ENCODE measurements around the gene OBSL1.

OBSL1 gene

DNA sequence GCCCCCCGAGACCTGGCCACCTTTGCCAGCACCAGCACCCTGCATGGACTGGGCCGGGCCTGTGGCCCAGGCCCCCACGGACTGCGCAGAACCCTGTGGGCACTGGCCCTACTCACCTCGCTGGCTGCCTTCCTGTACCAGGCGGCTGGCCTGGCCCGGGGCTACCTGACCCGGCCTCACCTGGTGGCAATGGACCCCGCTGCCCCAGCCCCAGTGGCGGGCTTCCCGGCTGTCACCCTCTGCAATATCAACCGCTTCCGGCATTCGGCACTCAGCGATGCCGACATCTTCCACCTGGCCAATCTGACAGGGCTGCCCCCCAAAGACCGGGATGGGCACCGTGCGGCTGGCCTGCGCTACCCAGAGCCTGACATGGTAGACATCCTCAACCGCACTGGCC lies 56.5 kb downstream of the OBSL1 start:
- Histone ChIP-seq H3K79me2 (ENCODE audit: insufficient read depth, low read length) (no peaks in the 10 kb centered on the region), H3K9me2 (replicated peaks; ENCODE audit: low read depth, low read length) (no peaks in the 10 kb centered on the region), H3K9me3 (ENCODE audit: insufficient read depth, low read depth, low read length) (no peaks in the 10 kb centered on the region), H3K9ac (ENCODE audit: low read depth, low read length, poor library complexity, severe bottlenecking) (no peak overlapping the region), H3K36me3 (ENCODE audit: insufficient read depth, low read length) (no peaks in the 10 kb centered on the region), H3K4me3 (ENCODE audit: low read length, poor library complexity, severe bottlenecking) (no peak overlapping the region), H3K4me1 (ENCODE audit: insufficient read depth, low read length, poor library complexity, severe bottlenecking) (peaks cover 7% of the 10 kb centered on the region), H2AFZ (ENCODE audit: low read length) (no peak overlapping the region), H3F3A (ENCODE audit: low read depth) (no peaks in the 10 kb centered on the region), H3K27me3 (ENCODE audit: insufficient read depth, low read length, poor library complexity, severe bottlenecking) (peaks cover 5% of the 10 kb centered on the region), H3K4me2 (ENCODE audit: low read depth, low read length, poor library complexity, severe bottlenecking) (no peak overlapping the region), H4K20me1 (ENCODE audit: insufficient read depth, low read length, poor library complexity, severe bottlenecking) (no peaks in the 10 kb centered on the region)
- TF ChIP-seq, protein P1, sequence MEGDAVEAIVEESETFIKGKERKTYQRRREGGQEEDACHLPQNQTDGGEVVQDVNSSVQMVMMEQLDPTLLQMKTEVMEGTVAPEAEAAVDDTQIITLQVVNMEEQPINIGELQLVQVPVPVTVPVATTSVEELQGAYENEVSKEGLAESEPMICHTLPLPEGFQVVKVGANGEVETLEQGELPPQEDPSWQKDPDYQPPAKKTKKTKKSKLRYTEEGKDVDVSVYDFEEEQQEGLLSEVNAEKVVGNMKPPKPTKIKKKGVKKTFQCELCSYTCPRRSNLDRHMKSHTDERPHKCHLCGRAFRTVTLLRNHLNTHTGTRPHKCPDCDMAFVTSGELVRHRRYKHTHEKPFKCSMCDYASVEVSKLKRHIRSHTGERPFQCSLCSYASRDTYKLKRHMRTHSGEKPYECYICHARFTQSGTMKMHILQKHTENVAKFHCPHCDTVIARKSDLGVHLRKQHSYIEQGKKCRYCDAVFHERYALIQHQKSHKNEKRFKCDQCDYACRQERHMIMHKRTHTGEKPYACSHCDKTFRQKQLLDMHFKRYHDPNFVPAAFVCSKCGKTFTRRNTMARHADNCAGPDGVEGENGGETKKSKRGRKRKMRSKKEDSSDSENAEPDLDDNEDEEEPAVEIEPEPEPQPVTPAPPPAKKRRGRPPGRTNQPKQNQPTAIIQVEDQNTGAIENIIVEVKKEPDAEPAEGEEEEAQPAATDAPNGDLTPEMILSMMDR (conservative IDR thresholded peaks at IDR 0.05; ENCODE audit: low read length): no peak
- TF ChIP-seq EZH2phosphoT487 (IDR thresholded peaks at IDR 0.05; ENCODE audit: borderline replicate concordance): no peak

DNA sequence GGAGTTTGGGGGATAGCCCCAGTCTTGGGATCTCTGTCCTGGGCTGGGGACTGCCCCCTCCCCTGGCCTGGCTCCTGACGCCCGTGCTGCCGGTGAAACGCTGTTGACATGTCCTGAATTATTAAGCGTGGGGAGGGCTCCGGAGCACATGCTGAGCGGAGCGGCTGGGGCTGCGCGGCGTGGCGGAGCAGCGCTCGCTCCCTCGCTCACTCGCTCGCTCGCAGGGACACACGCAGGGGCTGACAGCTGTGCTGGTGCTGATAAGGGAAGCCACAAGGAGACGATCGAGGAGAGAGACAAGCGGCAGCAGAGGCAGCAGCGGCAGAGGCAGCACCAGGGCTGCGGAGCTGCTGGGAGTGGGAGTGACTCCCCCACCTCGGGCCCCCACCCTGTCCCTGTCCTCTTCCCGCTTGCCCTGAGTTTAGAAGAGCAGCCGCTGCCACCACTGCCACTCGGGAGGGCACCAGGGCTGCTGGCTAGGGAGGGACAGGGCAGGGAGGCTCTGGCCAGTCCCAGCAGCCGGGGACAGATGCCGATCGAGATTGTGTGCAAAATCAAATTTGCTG lies 57.1 kb downstream of the OBSL1 start, which contains the start of gene ASIC4:
Gene ASIC4, plus strand, starts transcription at position 287 of the 566 bp plus-strand sequence. Its CDS starts 243 bp downstream, at position 530.
- no peaks in the 10 kb centered on the region for H3K36me3 ChIP-seq (ENCODE audit: insufficient read depth, low read length)
- no peaks in the 10 kb centered on the region for H3K9me3 ChIP-seq (ENCODE audit: insufficient read depth, low read depth, low read length)
- TF ChIP-seq, protein P1 (conservative IDR thresholded peaks at IDR 0.05; ENCODE audit: low read length): no peak
- H3K27me3 ChIP-seq (ENCODE audit: insufficient read depth, low read length, poor library complexity, severe bottlenecking): peaks cover 5% of the 10 kb centered on the region
- H3K79me2 ChIP-seq (ENCODE audit: insufficient read depth, low read length): no peaks in the 10 kb centered on the region
- no peaks in the 10 kb centered on the region for H3F3A ChIP-seq (ENCODE audit: low read depth)
- peak within 1 kb of the TSS; percentile 20 for H3K9ac ChIP-seq (ENCODE audit: low read depth, low read length, poor library complexity, severe bottlenecking)
- H3K9me2 ChIP-seq (replicated peaks; ENCODE audit: low read depth, low read length): no peaks in the 10 kb centered on the region
- H3K4me1 ChIP-seq (ENCODE audit: insufficient read depth, low read length, poor library complexity, severe bottlenecking): peaks cover 7% of the 10 kb centered on the region
- peak within 1 kb of the TSS; percentile 30 for H3K4me3 ChIP-seq (ENCODE audit: low read length, poor library complexity, severe bottlenecking)
- H3K4me2 ChIP-seq (ENCODE audit: low read depth, low read length, poor library complexity, severe bottlenecking): peak within 1 kb of the TSS; percentile 61
- no peaks in the 10 kb centered on the region for H4K20me1 ChIP-seq (ENCODE audit: insufficient read depth, low read length, poor library complexity, severe bottlenecking)
- peak within 1 kb of the TSS; percentile 9; the same call in 1 of the 2 replicates for H2AFZ ChIP-seq (ENCODE audit: low read length)

DNA sequence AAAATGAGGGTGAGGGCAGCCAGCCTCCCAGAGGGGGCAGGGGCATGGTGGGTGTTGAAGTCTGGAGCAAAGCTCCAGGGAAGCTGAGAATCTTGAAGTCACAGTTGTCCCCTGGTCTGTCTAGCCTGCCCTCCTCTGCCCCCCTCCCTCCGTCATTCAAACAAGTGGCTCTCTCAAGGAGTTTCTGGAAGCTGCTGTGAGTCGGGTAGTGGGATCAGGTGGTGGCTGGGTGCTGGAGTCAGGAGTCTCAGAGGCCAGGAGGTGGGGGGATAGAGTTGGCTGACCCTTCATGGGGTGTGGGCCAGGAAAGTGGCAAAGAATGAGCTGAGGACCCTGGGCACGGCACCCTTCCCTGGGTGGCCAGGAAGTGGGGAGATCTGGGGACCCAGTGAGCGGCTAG lies 57.6 kb downstream of the OBSL1 start:
- no peaks in the 10 kb centered on the region for H3K79me2 ChIP-seq (ENCODE audit: insufficient read depth, low read length)
- H3F3A ChIP-seq (ENCODE audit: low read depth): no peaks in the 10 kb centered on the region
- peaks cover 7% of the 10 kb centered on the region for H3K4me1 ChIP-seq (ENCODE audit: insufficient read depth, low read length, poor library complexity, severe bottlenecking)
- peaks cover 5% of the 10 kb centered on the region for H3K27me3 ChIP-seq (ENCODE audit: insufficient read depth, low read length, poor library complexity, severe bottlenecking)
- H4K20me1 ChIP-seq (ENCODE audit: insufficient read depth, low read length, poor library complexity, severe bottlenecking): no peaks in the 10 kb centered on the region
- H3K9ac ChIP-seq (ENCODE audit: low read depth, low read length, poor library complexity, severe bottlenecking): peak overlapping the region; percentile 20
- peak overlapping the region; percentile 30 for H3K4me3 ChIP-seq (ENCODE audit: low read length, poor library complexity, severe bottlenecking)
- H3K9me2 ChIP-seq (replicated peaks; ENCODE audit: low read depth, low read length): no peaks in the 10 kb centered on the region
- H3K36me3 ChIP-seq (ENCODE audit: insufficient read depth, low read length): no peaks in the 10 kb centered on the region
- H2AFZ ChIP-seq (ENCODE audit: low read length): peak overlapping the region; percentile 9; the same call in 1 of the 2 replicates
- no peak for TF ChIP-seq EZH2phosphoT487 (IDR thresholded peaks at IDR 0.05; ENCODE audit: borderline replicate concordance)
- TF ChIP-seq, protein P1 (conservative IDR thresholded peaks at IDR 0.05; ENCODE audit: low read length): no peak
- peak overlapping the region; percentile 61 for H3K4me2 ChIP-seq (ENCODE audit: low read depth, low read length, poor library complexity, severe bottlenecking)
- H3K9me3 ChIP-seq (ENCODE audit: insufficient read depth, low read depth, low read length): no peaks in the 10 kb centered on the region
